ENCODE data around the gene CFAP77. TPM values are rescaled to one million over a fixed set of nuclear protein-coding genes. Genes with fewer than 3 reads are reported as not detected.
A peak's percentile ranks its signal among the peaks of the same experiment; 100 is the strongest.

CFAP77 gene
- total and polyA plus RNA-seq, 7 donors, result not detected

DNA sequence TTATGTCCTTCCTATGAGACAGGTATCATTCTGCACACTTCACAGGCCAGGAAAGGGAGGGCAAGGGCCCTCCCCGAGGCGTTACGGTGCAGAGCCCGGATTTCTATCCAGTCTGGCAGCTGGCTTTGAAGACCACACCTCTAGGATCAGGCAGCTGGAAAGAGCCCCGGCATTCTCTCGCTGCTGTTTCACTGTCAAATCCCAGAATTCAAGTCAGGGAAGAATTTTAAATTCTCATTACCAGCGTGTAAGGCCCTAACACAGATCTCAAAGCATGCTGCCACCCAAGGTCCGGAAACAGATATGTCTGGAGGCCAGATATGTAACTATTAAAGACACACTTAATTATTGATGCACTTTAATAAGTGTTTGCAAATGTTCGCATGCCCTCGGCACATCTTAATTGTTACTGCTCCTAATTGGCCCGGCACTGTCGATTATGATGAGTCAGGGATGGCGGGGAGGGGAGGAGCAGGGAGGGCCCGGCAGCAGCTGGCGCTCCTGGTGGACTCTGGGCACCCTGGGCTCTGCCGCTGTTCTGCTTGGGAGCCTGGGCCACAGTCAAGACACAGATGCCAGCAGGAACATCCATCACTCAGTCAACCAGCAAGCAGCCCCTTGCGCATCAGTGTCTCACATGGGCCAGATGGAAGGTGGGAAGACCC lies 96.1 kb downstream of the CFAP77 start:
- Histone ChIP-seq H3K27me3 (ENCODE audit: insufficient read depth in 3 of 3, low read length in 2 of 3) (peaks cover 3 to 73% (median 7%) of the 10 kb centered on the region in 3 donors), H3K4me3 (no peak overlapping the region), H3K9me3 (no peaks in the 10 kb centered on the region), H3K4me1 (no peaks in the 10 kb centered on the region), H3K36me3 (ENCODE audit: insufficient read depth in 1 of 2, low read depth in 1 of 2) (no peaks in the 10 kb centered on the region), H3K27ac (no peak overlapping the region)
- TF ChIP-seq, protein P1, sequence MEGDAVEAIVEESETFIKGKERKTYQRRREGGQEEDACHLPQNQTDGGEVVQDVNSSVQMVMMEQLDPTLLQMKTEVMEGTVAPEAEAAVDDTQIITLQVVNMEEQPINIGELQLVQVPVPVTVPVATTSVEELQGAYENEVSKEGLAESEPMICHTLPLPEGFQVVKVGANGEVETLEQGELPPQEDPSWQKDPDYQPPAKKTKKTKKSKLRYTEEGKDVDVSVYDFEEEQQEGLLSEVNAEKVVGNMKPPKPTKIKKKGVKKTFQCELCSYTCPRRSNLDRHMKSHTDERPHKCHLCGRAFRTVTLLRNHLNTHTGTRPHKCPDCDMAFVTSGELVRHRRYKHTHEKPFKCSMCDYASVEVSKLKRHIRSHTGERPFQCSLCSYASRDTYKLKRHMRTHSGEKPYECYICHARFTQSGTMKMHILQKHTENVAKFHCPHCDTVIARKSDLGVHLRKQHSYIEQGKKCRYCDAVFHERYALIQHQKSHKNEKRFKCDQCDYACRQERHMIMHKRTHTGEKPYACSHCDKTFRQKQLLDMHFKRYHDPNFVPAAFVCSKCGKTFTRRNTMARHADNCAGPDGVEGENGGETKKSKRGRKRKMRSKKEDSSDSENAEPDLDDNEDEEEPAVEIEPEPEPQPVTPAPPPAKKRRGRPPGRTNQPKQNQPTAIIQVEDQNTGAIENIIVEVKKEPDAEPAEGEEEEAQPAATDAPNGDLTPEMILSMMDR (IDR thresholded peaks at IDR 0.05), result no peak
- intact Hi-C loops (cut with DNase I), result loop anchor here (1.0 to 5.0 kb wide), 3 partner anchors 69 to 295 kb away; no protein-coding TSS in a partner anchor
- DNase-seq, result no peak
- 44 to 51% (median 45%) methylated on average over 17 of the region's 17 CpGs for WGBS, 3 donors
- ATAC-seq, result no peak

DNA sequence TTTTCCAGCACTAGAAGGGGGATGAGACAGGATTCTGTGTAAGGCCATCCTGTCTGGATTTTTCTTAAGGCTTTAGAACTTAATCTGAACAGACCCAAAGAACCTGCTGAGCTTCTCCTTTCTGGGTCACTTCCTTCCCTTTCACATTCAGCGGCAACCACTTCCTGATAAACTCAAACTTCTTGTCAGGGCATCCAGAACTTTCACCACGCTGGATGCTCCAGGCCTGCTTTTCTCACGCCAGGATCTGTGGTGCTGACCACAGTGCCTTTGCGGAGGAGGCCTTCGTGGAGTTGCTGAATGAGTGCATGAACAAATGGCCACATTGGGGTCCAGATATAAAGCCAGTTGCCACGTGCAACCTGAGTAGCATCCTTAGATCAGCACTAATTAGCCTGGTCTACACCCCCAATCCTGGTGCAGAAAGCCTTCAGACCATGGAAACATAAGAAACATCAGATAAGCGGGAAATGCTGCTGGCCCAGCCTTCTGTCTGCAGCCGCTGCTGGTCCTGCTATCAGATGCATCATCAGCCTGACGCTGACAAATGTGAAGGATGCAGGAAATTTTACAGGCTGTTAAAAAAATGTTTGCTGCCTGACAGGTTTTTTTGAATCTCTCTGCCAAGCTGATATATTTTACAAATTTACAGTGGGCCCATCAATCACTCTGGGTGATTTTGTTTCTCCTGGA lies 97.1 kb downstream of the CFAP77 start:
- TF ChIP-seq, protein P1 (IDR thresholded peaks at IDR 0.05), result no peak
- Histone ChIP-seq H3K4me1 (no peaks in the 10 kb centered on the region), H3K27ac (no peak overlapping the region), H3K4me3 (no peak overlapping the region), H3K36me3 (ENCODE audit: insufficient read depth in 1 of 2, low read depth in 1 of 2) (no peaks in the 10 kb centered on the region), H3K27me3 (ENCODE audit: insufficient read depth in 3 of 3, low read length in 2 of 3) (peaks cover 3 to 72% (median 5%) of the 10 kb centered on the region in 3 donors), H3K9me3 (no peaks in the 10 kb centered on the region)
- DNase-seq, result no peak
- ATAC-seq, result no peak
- intact Hi-C loops (cut with DNase I), result loop anchor here in 1 of 2 donors (2.0 to 5.0 kb wide), 2 partner anchors 70 to 294 kb away; no protein-coding TSS in a partner anchor
- WGBS, 3 donors, result 66 to 69% (median 66%) methylated on average over 9 of the region's 9 CpGs

DNA sequence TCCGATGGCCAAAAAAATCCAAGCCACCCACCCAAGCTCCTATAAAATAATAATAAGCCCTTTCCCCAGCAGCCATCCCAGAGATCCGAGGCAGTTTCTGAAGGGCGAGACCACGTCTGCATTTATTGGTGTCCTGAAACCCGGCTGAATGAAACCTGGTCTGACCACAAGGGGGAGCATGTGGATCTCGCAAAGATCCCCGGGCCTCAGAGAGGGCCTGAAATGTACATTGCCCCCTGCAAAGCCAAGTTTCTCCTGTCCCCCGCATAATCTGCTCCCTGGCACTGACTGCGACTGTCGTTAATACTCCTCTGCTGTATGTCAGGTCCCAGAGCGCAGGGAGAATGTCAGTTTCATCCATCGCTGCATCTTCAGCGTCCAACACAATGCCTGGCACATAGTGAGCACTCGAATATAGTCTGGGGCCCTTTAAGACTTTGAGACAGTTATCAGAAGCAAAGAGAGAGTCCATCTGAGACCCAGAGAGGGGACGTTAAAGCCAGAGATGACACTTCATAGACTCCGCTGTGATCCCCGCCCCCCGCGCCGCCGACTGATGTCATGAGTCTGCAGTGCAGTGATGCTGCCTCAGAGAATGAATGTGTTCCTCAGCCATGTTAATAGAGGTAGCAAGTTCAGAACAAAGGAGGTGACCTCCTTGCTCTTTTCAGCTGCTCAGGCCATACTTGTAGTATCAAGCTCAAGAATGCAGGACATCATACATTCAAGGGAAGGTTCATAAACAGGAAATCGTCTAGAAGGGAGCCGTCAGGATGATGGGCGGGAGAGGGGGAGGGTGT lies 97.9 kb downstream of the CFAP77 start:
- Histone ChIP-seq H3K27ac (no peak overlapping the region), H3K27me3 (ENCODE audit: insufficient read depth in 3 of 3, low read length in 2 of 3) (peaks cover 3 to 65% (median 3%) of the 10 kb centered on the region in 3 donors), H3K36me3 (ENCODE audit: insufficient read depth in 1 of 2, low read depth in 1 of 2) (no peaks in the 10 kb centered on the region), H3K4me1 (no peaks in the 10 kb centered on the region), H3K4me3 (no peak overlapping the region), H3K9me3 (no peaks in the 10 kb centered on the region)
- TF ChIP-seq, protein P1 (IDR thresholded peaks at IDR 0.05), result peak; percentile 76
- DNase-seq (peak; percentile 45 to 69), ATAC-seq (peak in 3 of 4 donors; percentile 54 to 75 (median 68))
- intact Hi-C loops (cut with DNase I), result loop anchor here (2.0 to 5.0 kb wide), 3 partner anchors 69 to 293 kb away; no protein-coding TSS in a partner anchor
- WGBS, 3 donors, result 43 to 46% (median 45%) methylated on average over 24 of the region's 24 CpGs

DNA sequence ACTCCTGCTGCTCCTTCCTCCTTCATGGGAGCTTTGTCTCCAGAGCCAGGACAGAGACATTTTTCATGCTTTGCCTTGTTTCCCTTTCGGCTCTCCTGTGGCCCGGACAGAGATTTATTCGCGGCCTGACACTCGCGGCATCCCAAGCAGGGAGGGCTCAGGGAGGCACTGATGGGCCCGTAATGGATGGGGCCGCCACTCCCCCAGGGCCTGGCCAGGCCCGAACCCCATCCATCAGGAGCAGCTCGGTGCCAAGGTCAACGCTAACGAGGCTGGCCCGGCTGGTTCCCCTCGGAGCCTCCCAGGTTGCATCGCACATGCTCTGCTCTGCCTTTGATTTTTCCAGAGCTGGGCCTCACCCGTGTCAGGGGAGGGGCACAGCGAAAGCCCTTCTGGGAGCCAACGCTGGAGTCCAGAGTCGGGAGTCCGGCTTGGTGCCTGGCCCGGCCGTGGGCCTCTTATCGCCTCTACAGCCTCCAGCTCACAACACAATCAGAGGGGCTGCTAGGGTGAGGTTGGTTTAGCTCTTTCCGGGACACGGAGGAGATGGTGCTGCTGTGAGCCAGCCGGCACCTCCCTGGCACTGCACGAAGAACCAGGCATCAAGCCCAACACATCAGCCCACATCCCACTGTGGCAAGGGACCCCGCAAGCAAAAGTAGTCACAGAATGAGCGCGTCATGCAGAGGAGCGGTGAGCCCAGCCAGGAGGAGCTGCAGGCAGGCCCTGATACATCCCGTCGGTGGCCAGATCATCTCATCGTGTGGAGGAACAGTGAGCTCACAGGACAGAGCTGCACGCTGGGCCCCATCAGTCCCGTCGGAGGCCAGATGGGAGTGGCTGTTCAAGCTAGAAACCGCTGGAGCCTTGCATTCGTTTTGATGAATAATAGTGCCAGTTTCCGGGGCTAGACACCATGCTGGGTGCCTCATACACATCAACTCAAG lies 100.2 kb downstream of the CFAP77 start:
- Histone ChIP-seq H3K36me3 (ENCODE audit: insufficient read depth in 1 of 2, low read depth in 1 of 2) (no peaks in the 10 kb centered on the region), H3K27ac (no peak overlapping the region), H3K4me3 (no peak overlapping the region), H3K27me3 (ENCODE audit: insufficient read depth in 3 of 3, low read length in 2 of 3) (peaks cover 1 to 61% (median 8%) of the 10 kb centered on the region in 3 donors), H3K9me3 (no peaks in the 10 kb centered on the region), H3K4me1 (no peaks in the 10 kb centered on the region)
- TF ChIP-seq, protein P1 (IDR thresholded peaks at IDR 0.05), result no peak
- intact Hi-C loops (cut with DNase I), result loop anchor here (2.0 to 5.0 kb wide), 2 partner anchors 67 to 289 kb away; no protein-coding TSS in a partner anchor
- DNase-seq (no peak), ATAC-seq (no peak)
- WGBS, 3 donors, result 45 to 46% (median 46%) methylated on average over 40 of the region's 40 CpGs
